LHCN-M2 (cell line): ENCODE measurements around the gene ALG5. TPM values are rescaled to one million over a fixed set of nuclear protein-coding genes. Genes with fewer than 3 reads are reported as not detected.

Experiments
- DNase-seq: peaks from one replicate; pipeline ENCODE4 v3.0.0-alpha.2; 2012; ENCODE audit warnings: low read depth
- polyA plus RNA-seq: library from polyadenylated mRNA; unstranded; fragments of >200 nt; gene quantifications from one replicate; pipeline ENCODE4 v1.2.1, GENCODE V29; 2012; ENCODE audit warnings: missing spikeins
- total RNA-seq: library from RNA; depleted of rRNA; stranded (reverse); fragments of >200 nt; gene quantifications from 2 replicates; pipeline ENCODE4 v1.2.3, GENCODE V29; 2014; rRNA removed

ALG5 gene
- total RNA-seq = 34.6 and 40.2 TPM in 2 replicates
- 23.8 TPM for polyA plus RNA-seq

- peak; percentile 85 for DNase-seq
Measured at GRCh38 chr13:36999054-36999714, at the start of gene ALG5. ALG5 (minus strand) TSS chr13:36999340; CDS start chr13:36999300, 40 bp downstream.

- no peak for DNase-seq
Measured at GRCh38 chr13:37047846-37048245, 48.7 kb upstream of the ALG5 start.

DNA sequence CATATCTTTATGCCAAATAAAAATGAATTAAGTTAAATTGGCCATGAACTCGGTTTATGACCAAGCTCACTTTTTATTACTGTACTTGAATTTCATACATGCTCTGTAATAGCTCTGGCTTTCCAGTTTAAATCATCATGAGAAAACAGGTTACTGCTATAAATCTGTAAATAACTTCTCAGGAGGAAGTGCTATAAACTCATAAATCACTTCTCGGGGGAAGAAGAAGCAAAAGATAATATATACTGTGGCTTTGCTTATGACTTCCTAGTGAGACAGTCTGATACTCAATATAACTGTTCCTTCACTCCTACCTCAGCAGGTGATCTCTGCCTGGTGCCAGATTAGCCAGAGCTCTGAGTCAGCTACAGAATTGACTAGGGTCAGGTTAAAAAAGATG lies 47.9 kb upstream of the ALG5 start:
- DNase-seq = no peak

DNA sequence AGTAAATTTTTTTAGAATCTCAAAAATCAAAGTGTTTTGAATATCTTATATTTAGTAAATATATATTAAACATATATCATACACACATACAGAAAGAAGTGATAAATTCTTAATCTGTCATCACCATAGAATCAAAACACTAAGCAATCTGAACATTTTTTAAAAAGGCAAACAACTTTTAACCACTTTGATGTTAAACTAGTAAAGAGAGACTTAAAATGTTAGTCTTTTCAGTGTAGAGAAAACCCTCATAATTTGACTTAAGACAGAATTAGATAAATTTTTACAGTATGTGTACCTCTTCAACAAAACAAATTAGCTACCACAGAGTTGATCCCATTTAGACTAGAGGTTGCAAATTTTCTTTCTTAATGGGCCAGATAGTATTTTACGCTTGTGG lies 46.9 kb upstream of the ALG5 start:
- no peak for DNase-seq

DNA sequence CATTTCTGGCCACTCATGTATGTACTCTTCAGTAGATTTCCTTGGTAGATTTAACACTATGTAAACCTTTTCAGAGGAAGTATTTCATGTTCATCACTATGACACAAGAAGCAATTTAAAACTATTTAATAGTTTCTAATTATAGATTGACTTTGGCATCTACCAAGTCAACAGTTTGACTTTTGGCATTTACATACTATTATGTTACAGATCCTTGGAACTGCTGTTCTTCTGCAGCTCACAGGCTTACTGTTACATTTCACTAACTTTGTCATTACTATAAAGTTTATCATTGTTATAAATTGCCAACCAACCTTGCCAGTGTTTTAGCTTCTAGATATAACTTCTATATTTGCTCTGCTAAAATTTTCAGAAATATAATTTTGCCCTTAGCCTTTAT lies 41.6 kb upstream of the ALG5 start:
- no peak for DNase-seq

GRCh38 chr13:37039896-37040295 lies 40.8 kb upstream of the ALG5 start:
- no peak for DNase-seq

GRCh38 chr13:37037241-37037640 lies 38.1 kb upstream of the ALG5 start:
- DNase-seq = no peak

GRCh38 chr13:37029617-37030016 lies 30.5 kb upstream of the ALG5 start:
- DNase-seq = no peak

DNA sequence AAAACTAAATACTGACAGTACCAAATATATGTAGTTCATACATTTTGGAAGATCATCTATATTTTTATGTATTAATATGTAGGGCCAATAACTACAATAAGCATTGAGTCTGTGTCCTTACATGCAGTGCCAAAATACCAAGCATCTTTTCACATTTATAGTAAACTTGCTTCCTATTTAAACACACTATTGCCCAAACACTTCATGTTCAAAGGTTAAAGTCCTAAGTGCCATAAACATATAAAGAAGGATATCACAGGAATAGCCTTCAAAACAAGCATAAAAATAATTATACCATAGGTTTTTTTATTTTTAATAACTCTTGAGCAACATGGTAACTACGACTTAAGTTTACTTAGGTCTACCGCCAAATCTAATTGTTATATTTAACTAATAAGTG lies 28.5 kb upstream of the ALG5 start:
- no peak for DNase-seq

GRCh38 chr13:37026771-37027170 lies 27.6 kb upstream of the ALG5 start:
- DNase-seq = no peak

DNA sequence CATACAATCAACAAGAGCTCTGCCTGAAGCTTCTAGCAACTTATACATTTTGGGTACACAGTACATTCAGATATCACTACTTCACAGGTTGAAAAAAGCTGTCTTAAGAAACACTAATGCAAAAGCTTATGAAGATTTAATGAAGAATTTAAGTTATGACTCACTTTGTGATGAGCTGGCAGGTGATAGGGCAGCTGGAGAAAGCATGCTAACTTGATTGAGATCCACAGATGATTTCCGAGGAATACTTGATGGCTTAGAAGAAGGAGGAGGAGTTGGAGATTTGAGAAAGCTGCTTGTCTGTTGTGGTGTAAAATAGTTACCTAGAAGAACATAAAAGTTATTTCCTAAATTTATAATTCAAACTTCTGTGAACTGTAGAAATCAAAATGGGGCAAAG lies 24.7 kb upstream of the ALG5 start:
- DNase-seq = peak; percentile 88

DNA sequence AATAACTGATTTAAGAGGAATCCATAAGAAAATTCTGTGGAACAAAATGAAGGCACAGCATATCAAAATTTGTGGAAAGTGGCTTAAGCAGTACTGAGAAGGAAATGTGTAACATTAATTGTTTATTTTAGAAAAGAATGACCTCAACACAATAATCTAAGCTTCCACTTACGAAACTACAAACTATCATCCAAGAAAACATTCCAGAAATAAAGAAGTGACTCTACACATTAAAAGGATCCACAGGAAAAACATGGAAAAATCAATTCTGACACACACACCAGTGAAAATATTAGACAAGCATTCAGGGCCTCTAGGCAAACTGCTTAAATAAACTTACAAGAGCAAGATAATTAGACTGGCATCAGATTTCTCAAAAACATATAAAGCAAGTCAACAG lies 15.5 kb upstream of the ALG5 start:
- DNase-seq = no peak

GRCh38 chr13:37011788-37012187 lies 12.6 kb upstream of the ALG5 start:
- DNase-seq = no peak

GRCh38 chr13:37011002-37011401 lies 11.9 kb upstream of the ALG5 start:
- DNase-seq = no peak

DNA sequence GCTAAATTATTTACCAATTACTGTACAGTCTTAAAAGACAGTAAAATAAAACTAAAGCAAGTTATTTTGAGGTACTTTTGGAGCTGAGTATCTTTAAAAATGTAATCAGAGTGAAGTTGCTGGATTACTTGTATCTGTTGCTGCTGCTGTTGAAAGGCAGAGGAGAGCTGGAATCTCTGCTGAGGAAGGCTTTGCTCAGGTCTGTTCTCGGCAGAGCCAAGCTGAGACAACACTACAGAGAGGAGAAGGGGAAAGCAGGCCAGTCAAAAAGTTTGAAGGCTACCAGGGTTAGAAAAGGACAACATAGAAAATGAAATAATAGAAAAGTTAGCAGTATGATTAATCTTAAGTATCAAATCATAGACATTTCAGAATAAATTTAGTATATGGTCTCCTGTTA lies 11.3 kb upstream of the ALG5 start:
- no peak for DNase-seq

GRCh38 chr13:37009692-37010091 lies 10.6 kb upstream of the ALG5 start:
- no peak for DNase-seq

GRCh38 chr13:37001921-37002250 lies 2.7 kb upstream of the ALG5 start:
- no peak for DNase-seq

DNA sequence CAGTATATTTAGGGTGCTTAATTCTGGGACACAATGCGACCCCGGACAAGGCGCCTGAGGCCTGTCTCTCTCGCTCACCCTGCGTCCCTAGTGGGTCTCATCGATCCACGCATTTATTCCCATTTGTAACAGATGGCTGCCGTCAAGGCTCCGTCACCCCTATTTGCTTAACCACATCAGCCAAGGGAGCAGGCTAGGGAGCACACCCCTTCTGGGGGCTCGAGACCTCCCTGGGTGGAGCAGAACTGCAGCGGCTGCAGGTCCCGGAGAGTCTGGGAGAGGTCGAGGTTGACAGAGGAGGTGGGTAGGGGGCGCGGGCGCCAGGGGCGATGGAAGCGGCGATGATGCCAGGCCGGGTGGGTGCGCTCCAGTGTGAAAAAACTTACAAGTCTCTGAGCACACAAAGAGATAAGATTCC lies 507 bp downstream of the ALG5 start:
- DNase-seq = no peak

DNA sequence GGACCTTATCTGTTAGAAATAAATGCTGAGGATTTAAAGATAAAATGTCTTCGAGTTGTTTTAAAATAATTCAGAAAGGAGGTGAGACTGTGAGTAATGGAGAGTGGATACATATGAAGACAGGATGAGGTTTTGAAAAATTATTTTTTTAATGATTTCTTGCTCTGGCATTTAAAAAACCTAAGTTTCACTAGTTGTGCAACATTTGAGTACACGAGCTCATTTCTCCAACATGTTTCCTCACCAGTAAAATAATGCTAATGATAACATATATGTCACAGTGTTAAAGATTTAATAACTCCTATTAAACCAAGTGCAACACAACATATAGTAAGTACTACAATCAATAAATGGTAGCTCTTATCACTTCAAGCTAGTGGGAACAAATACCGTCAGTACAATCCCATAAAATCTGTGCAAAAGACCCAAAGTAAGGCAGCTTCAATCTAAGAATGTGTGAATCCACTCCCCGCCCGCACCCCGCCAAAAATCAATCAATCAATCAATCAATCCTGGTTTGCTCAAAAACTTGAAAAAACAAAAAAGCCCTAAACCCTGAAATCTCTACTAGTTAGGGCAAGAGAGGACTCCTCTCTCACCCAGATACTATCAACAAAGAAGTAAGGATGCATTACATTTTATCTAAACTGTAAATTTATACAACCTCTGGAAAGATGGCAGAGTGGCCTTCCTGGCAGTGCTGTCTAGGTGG lies 1.3 kb downstream of the ALG5 start:
- no peak for DNase-seq

GRCh38 chr13:36992362-36992761 lies 6.8 kb downstream of the ALG5 start:
- peak; percentile 37 for DNase-seq

- DNase-seq = peak; percentile 45
Measured at GRCh38 chr13:36986462-36987240, 12.5 kb downstream of the ALG5 start.

DNA sequence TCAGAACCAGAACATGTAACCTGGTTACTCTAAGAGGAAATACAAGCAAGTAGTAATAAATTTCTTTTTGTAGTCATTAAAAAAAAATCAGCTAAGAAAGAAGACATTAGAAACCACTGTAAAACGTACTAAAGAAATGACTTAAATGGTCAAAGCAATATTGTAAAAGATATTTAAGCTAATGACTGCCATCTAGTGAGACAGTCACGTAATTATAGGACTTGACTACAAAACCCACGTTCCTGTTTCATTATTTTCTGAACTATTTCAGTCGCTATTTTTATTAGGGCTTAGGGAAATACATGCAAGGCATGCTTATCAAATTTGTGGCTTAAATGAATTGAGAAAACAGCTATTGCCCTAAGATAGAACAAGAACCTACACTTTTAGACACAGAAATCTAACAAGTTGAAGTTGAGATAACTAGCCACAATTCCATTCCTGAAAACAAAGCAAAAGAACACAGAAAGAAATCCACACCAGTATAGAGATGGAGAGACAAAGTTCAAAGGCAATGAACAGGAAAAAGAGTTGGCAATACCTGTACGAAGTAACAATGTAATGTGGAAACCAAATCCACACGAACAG lies 17.9 kb downstream of the ALG5 start:
- peak; percentile 60 for DNase-seq
